BJ (cell line): ENCODE results near the gene RHOB. TPM values are rescaled to one million over a fixed set of nuclear protein-coding genes. Genes with fewer than 3 reads are reported as not detected.
"Not testable (repeated sequence)": the region's sequence is repeated elsewhere in the genome, so short reads cannot be mapped to it uniquely, and the experiment has no call there.

Experiments used
- CTCF ChIA-PET: fragments of 350-600 bp; formaldehyde crosslinking; extraction: SDS; loops from one replicate; lab custom pipeline; 2021; ENCODE audit warnings: antibody characterized with exemption, inconsistent platforms; lab: Yijun Ruan, JAX
- POLR2A ChIA-PET: fragments of 300-600 bp; sonication (Branson Sonifier 250); formaldehyde crosslinking; extraction: SDS; loops from one replicate; lab custom pipeline; 2021; ENCODE audit warnings: antibody characterized with exemption; lab: Charles Lee
- DNase-seq: peaks from one replicate; pipeline ENCODE4 v3.0.0-alpha.2; 2011; ENCODE audit warnings: low read depth
- H3K27me3 ChIP-seq: 2 replicates; pipeline ENCODE4 v1.6.0; 2011; ENCODE audit warnings: low read length; ENCODE audit not compliant: control insufficient read depth, insufficient read depth
- H3K36me3 ChIP-seq: 2 replicates; pipeline ENCODE4 v1.5.1; 2011; ENCODE audit warnings: low read length; ENCODE audit not compliant: control insufficient read depth, insufficient read depth
- H3K4me3 ChIP-seq: 2 replicates; pipeline ENCODE4 v1.5.1; 2011; ENCODE audit warnings: low read depth, mild to moderate bottlenecking, control low read depth, low read length
- polyA plus RNA-seq: library from polyadenylated mRNA; depleted of rRNA; stranded (reverse); fragments of >200 nt; gene quantifications from 2 replicates; pipeline ENCODE4 v1.2.3, GENCODE V29; 2011; rRNA removed
- small RNA-seq: library from RNA; depleted of rRNA; stranded (forward); fragments of <200 nt; gene quantifications from one replicate; pipeline ENCODE3, GENCODE V24; 2012; ENCODE audit warnings: low replicate concordance, low read depth; ENCODE audit not compliant: insufficient read length
- TF ChIP-seq, protein P1 (sequence below): IDR thresholded peaks from 2 replicates; pipeline ENCODE4 v1.5.1; 2011; ENCODE audit warnings: low read depth, mild to moderate bottlenecking, control low read depth, inconsistent platforms, low read length, moderate library complexity; ENCODE audit not compliant: insufficient read depth

The RHOB gene
- polyA plus RNA-seq, 1 experiment = 87.2 TPM

DNA sequence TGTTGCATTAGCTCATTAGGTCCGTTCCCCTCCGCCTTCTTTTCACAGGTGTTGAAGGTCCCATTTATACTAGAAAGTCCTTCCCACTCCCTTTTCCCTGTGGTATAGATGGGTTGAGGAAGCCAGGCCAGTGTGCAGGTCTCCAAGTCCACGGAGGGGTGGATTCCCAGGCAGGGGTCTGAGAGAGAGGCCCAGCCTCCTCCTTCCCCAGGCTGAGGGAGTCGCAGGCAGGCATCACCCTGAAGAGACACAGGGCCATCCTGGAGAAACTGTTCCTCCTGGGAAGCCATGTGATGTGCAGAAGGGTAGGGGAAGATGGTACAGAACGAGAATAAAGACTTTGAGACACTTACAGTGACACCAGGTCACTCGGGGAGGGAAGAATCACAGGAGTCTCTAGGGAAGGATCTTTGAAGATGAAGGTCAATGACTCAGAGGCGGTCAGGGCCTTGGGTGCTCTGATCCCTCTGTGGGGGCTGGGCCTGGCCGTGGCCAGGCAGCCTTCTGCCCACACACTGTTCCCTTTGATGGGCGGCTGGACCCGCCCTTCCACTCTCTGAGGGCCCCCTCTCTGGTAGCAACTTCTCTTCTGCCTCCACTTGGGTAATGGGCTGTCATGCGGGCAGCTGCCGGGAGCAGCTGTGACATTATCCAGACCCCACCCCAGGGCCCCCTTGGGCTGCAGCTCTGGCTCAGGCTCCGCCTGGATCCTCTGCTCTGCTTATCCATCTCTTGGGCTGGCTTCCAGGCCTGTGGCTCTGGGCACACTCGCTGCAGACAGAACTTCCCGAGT, 45.1 kb downstream of the RHOB start:
- TF ChIP-seq, protein P1, sequence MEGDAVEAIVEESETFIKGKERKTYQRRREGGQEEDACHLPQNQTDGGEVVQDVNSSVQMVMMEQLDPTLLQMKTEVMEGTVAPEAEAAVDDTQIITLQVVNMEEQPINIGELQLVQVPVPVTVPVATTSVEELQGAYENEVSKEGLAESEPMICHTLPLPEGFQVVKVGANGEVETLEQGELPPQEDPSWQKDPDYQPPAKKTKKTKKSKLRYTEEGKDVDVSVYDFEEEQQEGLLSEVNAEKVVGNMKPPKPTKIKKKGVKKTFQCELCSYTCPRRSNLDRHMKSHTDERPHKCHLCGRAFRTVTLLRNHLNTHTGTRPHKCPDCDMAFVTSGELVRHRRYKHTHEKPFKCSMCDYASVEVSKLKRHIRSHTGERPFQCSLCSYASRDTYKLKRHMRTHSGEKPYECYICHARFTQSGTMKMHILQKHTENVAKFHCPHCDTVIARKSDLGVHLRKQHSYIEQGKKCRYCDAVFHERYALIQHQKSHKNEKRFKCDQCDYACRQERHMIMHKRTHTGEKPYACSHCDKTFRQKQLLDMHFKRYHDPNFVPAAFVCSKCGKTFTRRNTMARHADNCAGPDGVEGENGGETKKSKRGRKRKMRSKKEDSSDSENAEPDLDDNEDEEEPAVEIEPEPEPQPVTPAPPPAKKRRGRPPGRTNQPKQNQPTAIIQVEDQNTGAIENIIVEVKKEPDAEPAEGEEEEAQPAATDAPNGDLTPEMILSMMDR = no peak
- no peak overlapping the region for H3K4me3 ChIP-seq
- ChIA-PET POLR2A (no interaction called here), CTCF (interaction anchor here (0.5 to 1.0 kb wide), 2 partner anchors 19 to 113 kb away, joined by 3 read pairs; no protein-coding TSS in a partner anchor)
- H3K27me3 ChIP-seq = peaks cover 4% of the 10 kb centered on the region
- DNase-seq = no peak
- H3K36me3 ChIP-seq = no peaks in the 10 kb centered on the region

DNA sequence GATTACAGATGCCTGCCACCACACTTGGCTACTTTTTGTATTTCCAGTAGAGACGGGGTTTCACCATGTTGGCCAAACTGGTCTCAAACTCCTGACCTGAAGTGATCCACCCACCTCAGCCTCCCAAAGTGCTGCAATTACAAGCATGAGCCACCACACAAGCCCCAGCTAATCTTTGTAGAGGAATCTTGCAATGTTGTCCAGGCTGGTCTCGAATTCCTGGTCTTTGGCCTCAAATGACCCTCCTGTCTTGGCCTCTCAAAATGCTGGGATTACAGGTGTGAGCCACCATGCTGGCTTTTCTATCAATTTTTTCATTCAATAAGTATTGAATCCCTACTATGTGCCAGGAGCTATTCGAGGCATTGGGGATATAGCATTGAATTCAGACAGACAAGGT, 46.2 kb downstream of the RHOB start:
- H3K4me3 ChIP-seq, DNase-seq, H3K36me3 ChIP-seq, POLR2A ChIA-PET, H3K27me3 ChIP-seq: not testable (repeated sequence)
- CTCF ChIA-PET = interaction anchor here (1.0 kb wide), 1 partner anchor 114 kb away, joined by 3 read pairs; no protein-coding TSS in a partner anchor

DNA sequence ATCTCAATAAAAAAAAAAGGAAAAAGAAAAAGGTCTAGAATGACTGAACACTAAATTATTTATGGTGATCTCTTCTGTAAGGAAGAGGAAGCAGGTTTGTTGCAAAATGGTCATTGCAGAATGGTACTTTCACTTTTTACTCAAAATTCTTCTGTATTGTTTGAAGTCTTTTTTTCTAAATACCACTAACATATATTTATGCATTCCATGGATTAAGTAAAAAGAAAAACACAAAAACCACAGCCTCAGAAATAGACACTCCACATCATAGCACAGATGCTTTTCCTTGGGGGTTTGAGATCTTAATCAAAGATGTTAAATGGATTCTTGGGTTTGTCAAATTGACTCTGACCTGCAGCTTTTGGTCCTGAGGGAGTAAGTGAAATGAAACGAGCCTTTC, 47.4 kb downstream of the RHOB start:
- H3K27me3 ChIP-seq = peaks cover 4% of the 10 kb centered on the region
- ChIA-PET POLR2A (interaction anchor here (0.6 kb wide), 1 partner anchor 50 kb away, joined by 8 read pairs; no protein-coding TSS in a partner anchor), CTCF (interaction anchor here (0.6 to 1.0 kb wide), 2 partner anchors 16 to 105 kb away, joined by 3 read pairs; no protein-coding TSS in a partner anchor)
- TF ChIP-seq, protein P1 = no peak
- no peaks in the 10 kb centered on the region for H3K36me3 ChIP-seq
- H3K4me3 ChIP-seq = no peak overlapping the region
- no peak for DNase-seq

DNA sequence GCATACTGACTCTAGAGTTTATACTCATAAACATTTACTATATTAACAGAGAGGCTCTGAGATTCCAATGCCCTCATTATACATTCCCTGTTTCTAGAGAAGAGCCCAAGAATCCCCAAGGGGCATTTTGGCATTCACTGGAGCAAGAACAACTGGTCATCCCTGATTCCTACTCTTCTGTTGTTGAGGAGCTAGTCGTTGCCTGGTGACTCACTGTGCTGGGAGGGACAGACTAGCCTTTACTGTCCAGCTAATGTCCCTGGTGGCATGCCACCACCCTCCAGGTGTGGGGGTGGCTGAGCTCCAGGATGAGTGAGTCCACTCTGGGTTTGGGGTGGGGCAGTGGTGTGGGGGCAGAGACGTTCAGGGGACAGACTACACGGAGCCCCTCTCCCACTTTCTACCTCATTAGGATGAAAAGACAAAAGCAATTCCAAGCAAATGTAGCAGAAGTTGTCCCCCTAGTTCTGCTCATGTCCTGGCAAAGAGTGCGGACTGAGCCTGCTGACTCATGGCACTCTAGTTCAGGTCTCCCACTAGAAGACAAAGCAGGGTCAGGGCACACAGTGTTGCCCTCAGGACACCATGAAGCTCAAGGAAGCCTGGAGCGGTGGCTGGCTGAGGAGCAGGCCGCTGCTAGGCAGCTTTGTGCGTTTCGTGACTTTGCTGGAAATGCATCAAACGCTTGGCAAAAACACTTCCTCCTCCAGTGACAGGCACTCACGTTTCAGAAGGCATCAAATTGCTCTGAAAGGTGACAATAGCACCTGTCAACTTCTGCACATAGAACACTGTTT, 49.4 kb downstream of the RHOB start:
- H3K36me3 ChIP-seq = no peaks in the 10 kb centered on the region
- DNase-seq = no peak
- CTCF ChIA-PET = interaction anchor here (0.8 to 1.5 kb wide), 3 partner anchors 10 to 146 kb away, joined by 3 to 7 read pairs (median 3); no protein-coding TSS in a partner anchor
- TF ChIP-seq, protein P1 = no peak
- no peaks in the 10 kb centered on the region for H3K27me3 ChIP-seq
- no peak overlapping the region for H3K4me3 ChIP-seq
- POLR2A ChIA-PET = interaction anchor here (0.9 kb wide), 1 partner anchor 10 kb away, joined by 3 read pairs; no protein-coding TSS in a partner anchor

DNA sequence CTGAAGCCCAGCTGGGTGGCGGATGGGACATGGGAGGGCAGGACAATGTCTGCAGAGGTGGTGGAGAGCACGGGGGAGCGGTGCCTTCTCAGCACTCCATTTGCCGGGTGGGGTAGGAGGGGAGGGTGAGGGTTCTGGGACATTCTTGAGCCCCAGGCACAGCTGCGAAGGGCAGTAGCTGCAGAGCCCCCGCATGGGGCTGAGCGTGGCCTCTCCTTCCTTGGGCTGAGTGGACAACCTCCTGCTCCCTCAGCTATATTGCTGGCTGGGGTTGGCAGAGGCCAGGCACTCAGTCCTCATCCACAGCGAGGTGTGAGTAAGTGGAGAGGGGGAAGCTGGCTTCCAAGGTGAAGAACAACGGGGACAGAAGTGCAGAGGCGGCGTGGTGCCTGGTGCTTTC, 50.1 kb downstream of the RHOB start:
- Histone ChIP-seq H3K27me3 (no peaks in the 10 kb centered on the region), H3K4me3 (no peak overlapping the region), H3K36me3 (no peaks in the 10 kb centered on the region)
- CTCF ChIA-PET = interaction anchor here (0.8 kb wide), 2 partner anchors 29 to 69 kb away, joined by 3 to 5 read pairs; no protein-coding TSS in a partner anchor
- TF ChIP-seq, protein P1 = no peak
- no peak for DNase-seq
- POLR2A ChIA-PET = no interaction called here

Small RNA genes within 50 kb of the gene (small RNA-seq; reads per million reads assigned to genes)
- gene RF00019 (not detected), gene RNA5SP86 (not detected)

Other genes starting within 250 kb of the RHOB start
- gene SDC1, start 221.9 kb upstream of the RHOB start, polyA plus RNA-seq = 32.0 and 42.0 TPM in 2 replicates
- gene PUM2, start 96.2 kb upstream of the RHOB start, polyA plus RNA-seq = 39.7 and 51.1 TPM in 2 replicates
- gene HS1BP3, start 204.0 kb downstream of the RHOB start, polyA plus RNA-seq = 8.3 and 13.6 TPM in 2 replicates
- gene GDF7, start 220.1 kb downstream of the RHOB start, polyA plus RNA-seq = 0.28 and 0.32 TPM in 2 replicates